SK-N-SH (cell line): ENCODE data around the gene PARP1.

Experiments used
- CHD2 ChIP-seq: fragments of 150-350 bp; IDR thresholded peaks from 2 replicates; pipeline ENCODE4 v1.6.1; 2018; ENCODE audit warnings: low read length; ENCODE audit not compliant: partially characterized antibody
- CTCF ChIP-seq: fragments of 200-600 bp; sonication (generic); IDR thresholded peaks from 2 replicates; pipeline ENCODE4 v1.6.1; 2017; ENCODE audit warnings: antibody characterized with exemption, mild to moderate bottlenecking, moderate library complexity
- FOSL2 ChIP-seq: IDR thresholded peaks from 2 replicates; pipeline ENCODE4 v1.4.0; 2012; ENCODE audit warnings: low read depth, mild to moderate bottlenecking, moderate library complexity, borderline replicate concordance
- RAD21 ChIP-seq: IDR thresholded peaks from 2 replicates; pipeline ENCODE4 v1.6.1; 2012; ENCODE audit warnings: mild to moderate bottlenecking, low read length
- REST ChIP-seq: IDR thresholded peaks from 2 replicates; pipeline ENCODE4 v1.6.1; 2012; ENCODE audit warnings: mild to moderate bottlenecking, low read depth, low read length, moderate library complexity

GRCh38 chr1:226455843-226456242 lies 48.0 kb upstream of the PARP1 start:
- TF ChIP-seq CTCF (no peak), RAD21 (no peak), CHD2 (no peak), REST (no peak), FOSL2 (no peak)
